Ectodermal cell (in vitro differentiated cells): Measurements from ENCODE around the gene FRMD4B.

Experiments used
- H3K27ac ChIP-seq: 2 replicates; pipeline ENCODE4 v1.7.0; 2013; ENCODE audit warnings: mild to moderate bottlenecking, low read depth, low read length; ENCODE audit not compliant: insufficient read depth, poor library complexity, severe bottlenecking
- H3K27me3 ChIP-seq: 2 replicates; pipeline ENCODE4 v1.7.0; 2013; ENCODE audit warnings: mild to moderate bottlenecking, low read length; ENCODE audit not compliant: insufficient read depth, control insufficient read depth, poor library complexity, severe bottlenecking
- H3K36me3 ChIP-seq: one replicate; pipeline ENCODE4 v1.7.0; 2013; ENCODE audit warnings: low read length; ENCODE audit not compliant: control insufficient read depth, insufficient read depth
- H3K4me1 ChIP-seq: one replicate; pipeline ENCODE4 v1.7.0; 2013; ENCODE audit warnings: low read length; ENCODE audit not compliant: control insufficient read depth, insufficient read depth
- H3K4me3 ChIP-seq: 2 replicates; pipeline ENCODE4 v1.7.0; 2013; ENCODE audit warnings: low read depth, low read length, control low read depth; ENCODE audit not compliant: insufficient read depth
- H3K9me3 ChIP-seq: 2 replicates; pipeline ENCODE4 v1.7.0; 2013; ENCODE audit warnings: mild to moderate bottlenecking, low read length, moderate library complexity; ENCODE audit not compliant: control insufficient read depth
- WGBS, 2 experiments: methylation state at CpG; one replicate each; pipeline ENCODE4 v1.1.7; 2013; ENCODE audit warnings: missing lambda C conversion rate in 2 of 2; 5-methylcytosine and 5-hydroxymethylcytosine counted together

The FRMD4B gene

GRCh38 chr3:69318410-69318809 is 67.5 kb downstream of the FRMD4B start:
- WGBS, 2 experiments = 97 to 98% methylated on average over 5 of the region's 5 CpGs
- no peaks in the 10 kb centered on the region for H3K36me3 ChIP-seq
- no peak overlapping the region for H3K27ac ChIP-seq
- no peaks in the 10 kb centered on the region for H3K4me1 ChIP-seq
- no peaks in the 10 kb centered on the region for H3K9me3 ChIP-seq
- H3K27me3 ChIP-seq = no peaks in the 10 kb centered on the region
- no peak overlapping the region for H3K4me3 ChIP-seq

GRCh38 chr3:69313251-69313650 is 72.6 kb downstream of the FRMD4B start:
- Histone ChIP-seq H3K27ac (no peak overlapping the region), H3K36me3 (no peaks in the 10 kb centered on the region), H3K4me3 (no peak overlapping the region), H3K27me3 (no peaks in the 10 kb centered on the region), H3K4me1 (no peaks in the 10 kb centered on the region), H3K9me3 (no peaks in the 10 kb centered on the region)
- 71 to 73% methylated on average over 4 of the region's 4 CpGs for WGBS, 2 experiments

- H3K9me3 ChIP-seq = no peaks in the 10 kb centered on the region
Observed at GRCh38 chr3:69309814-69310213, 76.1 kb downstream of the FRMD4B start.

GRCh38 chr3:69306239-69307185 is 79.4 kb downstream of the FRMD4B start:
- no peak overlapping the region for H3K27ac ChIP-seq
- H3K4me3 ChIP-seq = no peak overlapping the region
- no peaks in the 10 kb centered on the region for H3K27me3 ChIP-seq
- no peaks in the 10 kb centered on the region for H3K4me1 ChIP-seq
- no peaks in the 10 kb centered on the region for H3K9me3 ChIP-seq
- H3K36me3 ChIP-seq = no peaks in the 10 kb centered on the region
- WGBS, 2 experiments = 45 to 50% methylated on average over 15 to 17 of the region's 17 CpGs

More at GRCh38 chr3:69309814-69310213, 76.1 kb downstream of the FRMD4B start:
- WGBS, 2 experiments = 72 to 85% methylated on average over 3 of the region's 3 CpGs
- Histone ChIP-seq H3K27me3 (no peaks in the 10 kb centered on the region), H3K36me3 (no peaks in the 10 kb centered on the region), H3K4me1 (no peaks in the 10 kb centered on the region), H3K4me3 (no peak overlapping the region), H3K27ac (no peak overlapping the region)

GRCh38 chr3:69305011-69305410 is 80.9 kb downstream of the FRMD4B start:
- Histone ChIP-seq H3K4me1 (no peaks in the 10 kb centered on the region), H3K4me3 (no peak overlapping the region), H3K9me3 (no peaks in the 10 kb centered on the region), H3K27ac (no peak overlapping the region), H3K27me3 (no peaks in the 10 kb centered on the region), H3K36me3 (no peaks in the 10 kb centered on the region)
- 93 to 94% methylated on average over 2 of the region's 2 CpGs for WGBS, 2 experiments

GRCh38 chr3:69304396-69304795 is 81.5 kb downstream of the FRMD4B start:
- H3K9me3 ChIP-seq = no peaks in the 10 kb centered on the region
- no peaks in the 10 kb centered on the region for H3K36me3 ChIP-seq
- H3K4me1 ChIP-seq = no peaks in the 10 kb centered on the region
- H3K27me3 ChIP-seq = no peaks in the 10 kb centered on the region
- H3K27ac ChIP-seq = no peak overlapping the region
- H3K4me3 ChIP-seq = no peak overlapping the region
- WGBS, 2 experiments = 87 to 97% methylated on average over 6 of the region's 6 CpGs

- no peak overlapping the region for H3K27ac ChIP-seq
- H3K4me3 ChIP-seq = no peak overlapping the region
- H3K4me1 ChIP-seq = no peaks in the 10 kb centered on the region
- H3K9me3 ChIP-seq = no peaks in the 10 kb centered on the region
- no peaks in the 10 kb centered on the region for H3K36me3 ChIP-seq
- no peaks in the 10 kb centered on the region for H3K27me3 ChIP-seq
- 93% methylated on average over 2 of the region's 2 CpGs for WGBS, 2 experiments
Observed at GRCh38 chr3:69300296-69300695, 85.6 kb downstream of the FRMD4B start.

- H3K9me3 ChIP-seq = no peaks in the 10 kb centered on the region
- H3K27ac ChIP-seq = no peak overlapping the region
- no peak overlapping the region for H3K4me3 ChIP-seq
- 92 to 96% methylated on average over 3 of the region's 3 CpGs for WGBS, 2 experiments
- H3K36me3 ChIP-seq = no peaks in the 10 kb centered on the region
- H3K27me3 ChIP-seq = no peaks in the 10 kb centered on the region
- peaks cover 3% of the 10 kb centered on the region for H3K4me1 ChIP-seq
Observed at GRCh38 chr3:69299344-69299743, 86.5 kb downstream of the FRMD4B start.

GRCh38 chr3:69297501-69297900 is 88.4 kb downstream of the FRMD4B start:
- Histone ChIP-seq H3K27ac (no peak overlapping the region), H3K27me3 (no peaks in the 10 kb centered on the region), H3K4me1 (peaks cover 15% of the 10 kb centered on the region), H3K9me3 (no peaks in the 10 kb centered on the region), H3K4me3 (no peak overlapping the region), H3K36me3 (no peaks in the 10 kb centered on the region)
- 95 to 97% methylated on average over 1 to 2 of the region's 2 CpGs for WGBS, 2 experiments

- Histone ChIP-seq H3K27me3 (no peaks in the 10 kb centered on the region), H3K27ac (no peak overlapping the region), H3K36me3 (no peaks in the 10 kb centered on the region), H3K9me3 (no peaks in the 10 kb centered on the region), H3K4me3 (no peak overlapping the region), H3K4me1 (peaks cover 20% of the 10 kb centered on the region)
- 91 to 95% methylated on average over 6 of the region's 6 CpGs for WGBS, 2 experiments
Observed at GRCh38 chr3:69296995-69297394, 88.9 kb downstream of the FRMD4B start.
